Spleen (tissue), 7 donors: ENCODE measurements around the gene CACNG8.

Experiments
- POLR2AphosphoS5 ChIP-seq, 3 donors: sonication (generic); formaldehyde crosslinking; IDR thresholded peaks; one replicate each; pipeline ENCODE4 v1.5.1; 2017; ENCODE audit warnings: antibody characterized with exemption in 3 of 3
- TF ChIP-seq, protein P1 (sequence below), 11 experiments: fragments of 200-600 bp in 7 of 11; fragments of 450-650 bp in 4 of 11; sonication (generic) in 4 of 11; IDR thresholded peaks in 8 of 11; conservative IDR thresholded peaks in 3 of 11; 1 replicate in 7 of 11; 2 replicates in 4 of 11; pipeline versions ENCODE4 v1.4.0 to v1.8.0; 2016 to 2021; ENCODE audit warnings: antibody characterized with exemption in 11 of 11, inconsistent platforms in 4 of 11, mild to moderate bottlenecking in 1 of 11
- donor health status: DM: no; HTN: no; CAD: no; lungs with moderate emphysema.
- donor health status: DM: no; HTN: no; CAD: no.
- donor health status: DM: no; HTN: no; CAD: no.

DNA sequence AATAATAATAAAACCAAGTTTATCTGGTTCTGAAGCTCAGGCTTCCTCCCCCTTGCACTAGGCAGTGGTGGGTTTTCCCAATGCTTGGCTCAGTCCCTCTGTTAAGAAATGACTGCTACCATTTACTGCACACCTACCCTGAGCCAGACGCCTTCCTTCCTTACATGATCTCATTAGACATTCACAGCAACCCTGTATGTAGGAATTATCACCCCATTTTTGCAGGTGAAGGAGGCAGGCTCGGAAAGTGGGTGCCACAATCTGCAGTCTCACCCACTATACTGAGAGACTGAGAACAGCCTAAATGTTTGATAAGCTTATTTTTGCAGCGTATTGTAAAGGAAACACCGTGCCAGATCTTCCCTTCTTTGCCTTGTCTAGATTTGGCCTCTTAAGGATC is 18.3 kb upstream of the CACNG8 start:
- TF ChIP-seq POLR2AphosphoS5 (IDR thresholded peaks at IDR 0.05) = no peak
- TF ChIP-seq, protein P1, sequence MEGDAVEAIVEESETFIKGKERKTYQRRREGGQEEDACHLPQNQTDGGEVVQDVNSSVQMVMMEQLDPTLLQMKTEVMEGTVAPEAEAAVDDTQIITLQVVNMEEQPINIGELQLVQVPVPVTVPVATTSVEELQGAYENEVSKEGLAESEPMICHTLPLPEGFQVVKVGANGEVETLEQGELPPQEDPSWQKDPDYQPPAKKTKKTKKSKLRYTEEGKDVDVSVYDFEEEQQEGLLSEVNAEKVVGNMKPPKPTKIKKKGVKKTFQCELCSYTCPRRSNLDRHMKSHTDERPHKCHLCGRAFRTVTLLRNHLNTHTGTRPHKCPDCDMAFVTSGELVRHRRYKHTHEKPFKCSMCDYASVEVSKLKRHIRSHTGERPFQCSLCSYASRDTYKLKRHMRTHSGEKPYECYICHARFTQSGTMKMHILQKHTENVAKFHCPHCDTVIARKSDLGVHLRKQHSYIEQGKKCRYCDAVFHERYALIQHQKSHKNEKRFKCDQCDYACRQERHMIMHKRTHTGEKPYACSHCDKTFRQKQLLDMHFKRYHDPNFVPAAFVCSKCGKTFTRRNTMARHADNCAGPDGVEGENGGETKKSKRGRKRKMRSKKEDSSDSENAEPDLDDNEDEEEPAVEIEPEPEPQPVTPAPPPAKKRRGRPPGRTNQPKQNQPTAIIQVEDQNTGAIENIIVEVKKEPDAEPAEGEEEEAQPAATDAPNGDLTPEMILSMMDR (IDR thresholded peaks at IDR 0.05 in 8 of 11, conservative IDR thresholded peaks at IDR 0.05 in 3 of 11) = no peak
